ENCODE measurements around the gene S100PBP. TPM values are rescaled to one million over a fixed set of nuclear protein-coding genes. Genes with fewer than 3 reads are reported as not detected.

S100PBP gene
- total and polyA plus RNA-seq, 2 donors (not counting 3 experiments of a cell fraction or from before 2014, with no cell fraction given), result 15.4 to 38.6 TPM

DNA sequence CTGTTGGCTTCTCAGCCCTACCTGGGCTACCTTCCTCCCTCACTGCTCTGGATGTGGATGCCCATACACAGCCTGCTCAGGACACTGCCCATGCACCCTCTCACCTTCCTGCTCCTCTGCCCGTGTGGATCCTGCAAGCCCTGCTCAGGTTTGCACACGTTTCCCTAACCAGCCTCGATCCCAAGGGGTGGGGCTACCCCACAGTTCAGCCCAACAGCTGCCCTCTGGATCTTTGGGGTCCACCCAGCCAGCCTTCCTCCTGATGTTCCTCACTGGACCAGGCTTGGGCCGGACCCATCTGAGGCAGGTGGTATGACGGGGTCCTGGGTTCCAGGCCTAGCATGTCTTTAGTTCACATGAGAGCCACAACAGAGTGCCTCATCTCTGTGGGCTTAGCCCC, 79.0 kb downstream of the S100PBP start:
- CTCF ChIA-PET, result interaction anchor here (1.1 to 2.1 kb wide), 5 partner anchors 9 to 190 kb away, joined by 3 to 13 read pairs (median 4); partner anchors contain the start of gene HPCA
- FAIRE-seq (no peak), DNase-seq (ENCODE audit: low read depth, low spot score) (no peak)
- H3K79me2 ChIP-seq (ENCODE audit: control insufficient read depth, insufficient read depth, low read length), result no peaks in the 10 kb centered on the region
- H3K36me3 ChIP-seq (ENCODE audit: control insufficient read depth in 2 of 2, extremely low read depth in 1 of 2, insufficient read depth in 2 of 2, low read length in 2 of 2), result no peaks in the 10 kb centered on the region
- no peak overlapping the region for H3K4me2 ChIP-seq (ENCODE audit: insufficient read depth, low read length)
- BruUV-seq (replicated peaks), result no TSS peak
- dilution Hi-C loops (cut with MboI; ENCODE audit: extremely low pct_ligation_motif_present, low sequenced_read_pairs), result no loop called here
- H3K9me3 ChIP-seq (replicated peaks; ENCODE audit: control insufficient read depth, insufficient read depth, low read length), result no peaks in the 10 kb centered on the region
- no peak overlapping the region for H3K4me3 ChIP-seq (replicated peaks in 1 of 3; ENCODE audit: insufficient read depth in 1 of 3, low read depth in 1 of 3, low read length in 3 of 3)
- no peak overlapping the region for H2AFZ ChIP-seq (ENCODE audit: low read depth, low read length)
- peaks cover 13% of the 10 kb centered on the region for H3K4me1 ChIP-seq (ENCODE audit: control insufficient read depth, extremely low read depth, insufficient read depth, low read length)
- H3K9ac ChIP-seq (replicated peaks; ENCODE audit: extremely low read depth, insufficient read depth, low read length), result no peak overlapping the region
- no peaks in the 10 kb centered on the region for H3K9me1 ChIP-seq (replicated peaks; ENCODE audit: control insufficient read depth, extremely low read depth, insufficient read depth, low read length)
- H3K27ac ChIP-seq (ENCODE audit: insufficient read depth, low read depth, low read length), result no peak overlapping the region
- POLR2A ChIA-PET, result no interaction called here
- H4K20me1 ChIP-seq (replicated peaks; ENCODE audit: control insufficient read depth, extremely low read depth, insufficient read depth, low read length), result no peaks in the 10 kb centered on the region
- intact Hi-C loops (cut with micrococcal nuclease), result no loop called here
- TF ChIP-seq, protein P1, sequence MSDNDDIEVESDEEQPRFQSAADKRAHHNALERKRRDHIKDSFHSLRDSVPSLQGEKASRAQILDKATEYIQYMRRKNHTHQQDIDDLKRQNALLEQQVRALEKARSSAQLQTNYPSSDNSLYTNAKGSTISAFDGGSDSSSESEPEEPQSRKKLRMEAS (IDR thresholded peaks at IDR 0.05; ENCODE audit: insufficient read depth, insufficient read length), result no peak
- TF ChIP-seq, protein P2, sequence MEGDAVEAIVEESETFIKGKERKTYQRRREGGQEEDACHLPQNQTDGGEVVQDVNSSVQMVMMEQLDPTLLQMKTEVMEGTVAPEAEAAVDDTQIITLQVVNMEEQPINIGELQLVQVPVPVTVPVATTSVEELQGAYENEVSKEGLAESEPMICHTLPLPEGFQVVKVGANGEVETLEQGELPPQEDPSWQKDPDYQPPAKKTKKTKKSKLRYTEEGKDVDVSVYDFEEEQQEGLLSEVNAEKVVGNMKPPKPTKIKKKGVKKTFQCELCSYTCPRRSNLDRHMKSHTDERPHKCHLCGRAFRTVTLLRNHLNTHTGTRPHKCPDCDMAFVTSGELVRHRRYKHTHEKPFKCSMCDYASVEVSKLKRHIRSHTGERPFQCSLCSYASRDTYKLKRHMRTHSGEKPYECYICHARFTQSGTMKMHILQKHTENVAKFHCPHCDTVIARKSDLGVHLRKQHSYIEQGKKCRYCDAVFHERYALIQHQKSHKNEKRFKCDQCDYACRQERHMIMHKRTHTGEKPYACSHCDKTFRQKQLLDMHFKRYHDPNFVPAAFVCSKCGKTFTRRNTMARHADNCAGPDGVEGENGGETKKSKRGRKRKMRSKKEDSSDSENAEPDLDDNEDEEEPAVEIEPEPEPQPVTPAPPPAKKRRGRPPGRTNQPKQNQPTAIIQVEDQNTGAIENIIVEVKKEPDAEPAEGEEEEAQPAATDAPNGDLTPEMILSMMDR (IDR thresholded peaks at IDR 0.05; ENCODE audit: extremely low read depth in 1 of 2, insufficient read depth in 1 of 2, low read depth in 1 of 2, low read length in 2 of 2), result no peak
- TF ChIP-seq EZH2 (IDR thresholded peaks at IDR 0.05; ENCODE audit: borderline replicate concordance, low read depth, low read length, severe bottlenecking), result no peak
- H3K27me3 ChIP-seq (ENCODE audit: control insufficient read depth in 2 of 2, insufficient read depth in 2 of 2, low read length in 2 of 2), result peaks cover 10 to 14% of the 10 kb centered on the region in 2 experiments
